HUES6 (cell line): ENCODE data around the gene C10orf88.

Experiments
- H3K27ac ChIP-seq: 2 replicates; pipeline ENCODE4 v1.7.0; 2013; ENCODE audit warnings: low read depth, mild to moderate bottlenecking, low read length, inconsistent platforms
- H3K27me3 ChIP-seq: 2 replicates; pipeline ENCODE4 v1.6.1; 2013; ENCODE audit warnings: low read length; ENCODE audit not compliant: control insufficient read depth, insufficient read depth
- H3K36me3 ChIP-seq: 2 replicates; pipeline ENCODE4 v1.6.1; 2013; ENCODE audit warnings: low read length; ENCODE audit not compliant: control insufficient read depth, insufficient read depth
- H3K4me1 ChIP-seq: 2 replicates; pipeline ENCODE4 v1.6.1; 2013; ENCODE audit warnings: low read length; ENCODE audit not compliant: control insufficient read depth, insufficient read depth
- H3K4me3 ChIP-seq: 2 replicates; pipeline ENCODE4 v1.5.1; 2013; ENCODE audit warnings: low read depth, low read length
- H3K9ac ChIP-seq: one replicate; pipeline ENCODE4 v1.6.1; 2013; ENCODE audit warnings: mild to moderate bottlenecking, low read length
- H3K9me3 ChIP-seq: 2 replicates; pipeline ENCODE4 v1.6.1; 2013; ENCODE audit warnings: low read depth, low read length; ENCODE audit not compliant: control insufficient read depth, insufficient read depth

C10orf88 gene

DNA sequence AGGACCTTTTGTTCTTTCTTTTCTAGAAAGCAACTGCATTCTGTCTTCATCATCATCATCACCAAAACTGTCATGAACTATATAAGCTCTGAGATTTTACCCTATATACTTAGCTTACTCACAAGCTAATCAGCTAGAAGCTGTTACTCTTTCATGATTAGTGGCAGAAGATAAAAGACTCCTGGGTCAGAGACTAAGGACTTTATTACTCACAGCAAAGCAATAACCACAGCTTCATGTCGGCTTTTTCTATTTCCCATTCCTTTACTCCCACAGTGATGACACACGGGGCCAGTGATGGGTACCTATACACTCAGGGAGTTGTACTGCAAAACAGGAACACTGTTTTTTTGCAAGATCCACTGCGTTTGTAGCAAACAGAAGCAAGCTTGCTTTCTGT is 8.4 kb upstream of the C10orf88 start:
- H3K4me1 ChIP-seq, result no peaks in the 10 kb centered on the region
- no peak overlapping the region for H3K27ac ChIP-seq
- H3K4me3 ChIP-seq, result no peak overlapping the region
- no peak overlapping the region for H3K9ac ChIP-seq
- H3K9me3 ChIP-seq, result peaks cover 20% of the 10 kb centered on the region; the same call in 1 of the 2 replicates
- no peaks in the 10 kb centered on the region for H3K36me3 ChIP-seq
- H3K27me3 ChIP-seq, result peaks cover 4% of the 10 kb centered on the region

DNA sequence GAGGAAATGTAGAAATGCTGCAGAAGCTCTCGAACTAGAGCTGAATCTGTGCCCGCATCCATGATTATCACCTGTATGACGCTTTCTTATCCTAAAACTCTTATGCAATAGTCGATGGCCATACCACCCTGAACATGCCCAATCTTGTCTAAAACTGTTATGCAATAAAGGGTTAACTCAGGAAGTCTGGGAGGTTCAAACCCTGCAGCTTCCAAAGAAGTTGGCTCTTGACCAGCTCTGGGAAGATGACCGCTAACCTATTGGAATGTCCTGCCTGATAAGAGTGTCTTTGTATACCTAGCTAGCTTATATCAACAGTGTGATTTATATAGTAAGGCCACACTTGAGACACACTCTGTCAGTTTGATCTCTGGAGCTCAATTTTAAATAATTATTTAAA is 3.4 kb upstream of the C10orf88 start:
- Histone ChIP-seq H3K4me3 (no peak overlapping the region), H3K4me1 (no peaks in the 10 kb centered on the region), H3K36me3 (no peaks in the 10 kb centered on the region), H3K9me3 (peaks cover 7% of the 10 kb centered on the region), H3K9ac (no peak overlapping the region), H3K27ac (no peak overlapping the region), H3K27me3 (peaks cover 29% of the 10 kb centered on the region)

DNA sequence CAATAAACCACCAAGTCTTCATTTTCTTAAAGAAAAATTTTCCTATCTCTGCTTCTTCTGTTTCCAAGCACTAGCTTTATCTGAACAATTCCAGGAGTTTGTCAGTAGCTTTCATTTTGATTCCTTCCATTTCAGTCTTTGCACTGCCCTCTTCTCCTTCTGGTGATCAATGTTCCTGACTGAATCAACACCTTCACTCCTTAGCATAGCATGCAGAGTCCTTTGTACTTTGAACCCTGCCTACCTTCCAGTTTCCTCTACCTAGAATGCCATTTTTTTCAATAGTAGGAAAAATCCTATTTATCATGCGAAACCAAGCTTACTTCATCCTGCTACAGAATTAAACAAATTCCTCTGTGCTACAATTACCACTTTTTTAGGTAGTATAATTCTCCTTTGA is 1.9 kb upstream of the C10orf88 start:
- peaks cover 26% of the 10 kb centered on the region for H3K27me3 ChIP-seq
- H3K9me3 ChIP-seq, result peaks cover 7% of the 10 kb centered on the region
- H3K36me3 ChIP-seq, result no peaks in the 10 kb centered on the region
- no peak overlapping the region for H3K4me3 ChIP-seq
- H3K9ac ChIP-seq, result no peak overlapping the region
- H3K27ac ChIP-seq, result no peak overlapping the region
- H3K4me1 ChIP-seq, result no peaks in the 10 kb centered on the region

DNA sequence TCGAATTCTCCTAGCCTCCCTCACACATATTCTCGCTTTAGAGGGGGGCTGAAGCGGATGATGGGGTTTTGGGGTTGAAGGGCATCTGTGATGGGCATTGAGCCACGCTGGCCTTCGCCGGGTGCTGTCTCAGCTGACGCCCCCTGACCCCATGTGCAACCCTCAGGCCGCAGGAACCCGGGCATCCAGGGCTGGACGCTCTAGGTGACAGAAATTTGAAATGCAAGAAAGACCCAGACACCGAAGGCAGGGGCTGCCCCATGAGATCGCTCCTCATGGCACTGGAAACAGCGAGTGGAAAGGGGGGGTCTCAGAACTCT is 664 bp upstream of the C10orf88 start:
- peak overlapping the region; percentile 80 for H3K4me3 ChIP-seq
- peaks cover 3% of the 10 kb centered on the region; the same call in 1 of the 2 replicates for H3K36me3 ChIP-seq
- no peak overlapping the region for H3K9ac ChIP-seq
- no peaks in the 10 kb centered on the region for H3K4me1 ChIP-seq
- no peak overlapping the region for H3K27ac ChIP-seq
- peaks cover 26% of the 10 kb centered on the region for H3K27me3 ChIP-seq
- H3K9me3 ChIP-seq, result peaks cover 7% of the 10 kb centered on the region

DNA sequence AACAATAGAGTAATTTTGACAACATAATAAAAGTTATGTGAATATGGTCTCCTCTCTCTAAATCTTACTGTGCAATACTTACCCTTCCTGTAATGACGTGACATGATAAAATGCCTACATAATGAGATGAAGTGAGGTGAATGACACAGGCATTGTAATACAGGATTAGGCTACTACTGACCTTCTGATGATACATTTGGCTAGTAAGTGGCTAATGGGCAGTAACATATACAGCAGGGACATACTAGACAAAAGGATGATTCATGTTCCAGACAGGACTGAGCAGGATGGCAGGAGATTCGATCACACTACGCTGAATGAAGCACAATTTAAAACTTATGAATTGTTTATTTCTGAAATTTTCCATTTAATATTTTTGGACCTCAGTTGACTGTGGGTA is 4.7 kb downstream of the C10orf88 start:
- H3K9me3 ChIP-seq, result no peaks in the 10 kb centered on the region
- H3K27me3 ChIP-seq, result peaks cover under 1% of the 10 kb centered on the region
- H3K4me1 ChIP-seq, result no peaks in the 10 kb centered on the region
- no peak overlapping the region for H3K4me3 ChIP-seq
- H3K27ac ChIP-seq, result no peak overlapping the region
- H3K36me3 ChIP-seq, result peaks cover 37% of the 10 kb centered on the region
- H3K9ac ChIP-seq, result no peak overlapping the region

DNA sequence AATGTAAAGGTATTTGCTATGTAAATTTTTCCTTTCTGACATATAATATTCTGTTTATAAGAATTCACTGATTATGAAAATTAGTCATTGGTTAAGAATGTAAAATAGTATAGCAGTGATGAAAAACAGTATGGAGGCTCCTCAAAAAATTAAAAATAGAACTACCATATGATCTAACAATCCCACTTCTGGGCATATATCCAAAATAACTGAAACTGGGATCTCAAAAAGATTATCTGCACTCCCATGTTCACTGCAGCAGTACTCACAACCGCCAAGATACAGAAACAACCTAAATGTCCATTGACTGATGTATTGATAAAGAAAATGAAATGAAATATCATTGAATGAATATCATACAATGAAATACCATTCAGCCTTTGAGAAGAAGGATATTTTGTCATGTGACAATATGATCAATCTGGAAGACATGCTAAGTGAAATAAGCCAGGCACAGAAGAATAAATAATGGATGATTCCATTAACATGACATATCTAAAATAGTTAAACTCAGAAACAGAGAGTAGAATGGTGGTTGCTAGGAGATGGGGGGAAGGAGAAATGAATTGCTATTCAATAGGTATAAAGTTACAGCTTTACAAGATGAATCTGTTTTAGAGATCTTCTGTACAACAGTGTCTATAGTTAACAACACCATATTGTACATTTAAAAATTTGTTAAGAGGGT is 14.0 kb downstream of the C10orf88 start:
- Histone ChIP-seq H3K9me3 (no peaks in the 10 kb centered on the region), H3K4me3 (no peak overlapping the region), H3K27ac (no peak overlapping the region), H3K36me3 (peaks cover 13% of the 10 kb centered on the region), H3K27me3 (no peaks in the 10 kb centered on the region), H3K4me1 (no peaks in the 10 kb centered on the region), H3K9ac (no peak overlapping the region)

DNA sequence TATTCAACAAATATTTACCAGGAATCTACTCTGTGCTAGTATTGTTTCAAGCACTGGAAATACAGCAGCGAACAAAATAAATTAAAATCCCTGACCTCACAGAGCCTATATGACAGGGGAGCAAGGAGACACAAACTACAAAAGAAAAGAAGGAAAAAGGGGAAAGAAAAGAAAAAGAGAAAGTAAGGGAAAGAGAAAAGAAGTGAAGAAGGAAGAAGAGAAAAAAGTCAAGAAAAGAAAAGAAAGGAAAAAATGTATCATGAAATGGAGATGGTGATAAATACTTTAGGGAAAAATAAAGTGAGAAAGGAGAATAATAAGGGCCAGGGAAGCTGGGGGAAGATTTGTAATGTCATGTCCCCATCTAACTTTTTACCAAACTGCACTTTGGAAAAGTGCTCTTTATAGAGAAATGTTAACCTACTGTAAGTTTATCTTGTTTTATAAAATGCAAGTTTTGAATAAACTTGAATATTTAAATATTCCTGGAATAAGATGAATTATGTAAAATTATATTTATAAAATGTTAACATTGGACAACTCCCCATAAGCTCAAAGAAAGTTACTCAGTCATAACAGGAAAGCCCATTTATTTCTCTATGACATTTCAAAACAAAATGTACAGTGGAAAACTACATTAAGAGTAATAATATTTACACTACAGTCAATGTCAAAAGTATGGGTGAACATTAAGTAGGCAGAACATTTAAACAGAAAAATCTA is 14.7 kb downstream of the C10orf88 start:
- Histone ChIP-seq H3K9me3 (no peaks in the 10 kb centered on the region), H3K9ac (no peak overlapping the region), H3K27me3 (no peaks in the 10 kb centered on the region), H3K27ac (no peak overlapping the region), H3K36me3 (peaks cover 13% of the 10 kb centered on the region), H3K4me3 (no peak overlapping the region), H3K4me1 (no peaks in the 10 kb centered on the region)

DNA sequence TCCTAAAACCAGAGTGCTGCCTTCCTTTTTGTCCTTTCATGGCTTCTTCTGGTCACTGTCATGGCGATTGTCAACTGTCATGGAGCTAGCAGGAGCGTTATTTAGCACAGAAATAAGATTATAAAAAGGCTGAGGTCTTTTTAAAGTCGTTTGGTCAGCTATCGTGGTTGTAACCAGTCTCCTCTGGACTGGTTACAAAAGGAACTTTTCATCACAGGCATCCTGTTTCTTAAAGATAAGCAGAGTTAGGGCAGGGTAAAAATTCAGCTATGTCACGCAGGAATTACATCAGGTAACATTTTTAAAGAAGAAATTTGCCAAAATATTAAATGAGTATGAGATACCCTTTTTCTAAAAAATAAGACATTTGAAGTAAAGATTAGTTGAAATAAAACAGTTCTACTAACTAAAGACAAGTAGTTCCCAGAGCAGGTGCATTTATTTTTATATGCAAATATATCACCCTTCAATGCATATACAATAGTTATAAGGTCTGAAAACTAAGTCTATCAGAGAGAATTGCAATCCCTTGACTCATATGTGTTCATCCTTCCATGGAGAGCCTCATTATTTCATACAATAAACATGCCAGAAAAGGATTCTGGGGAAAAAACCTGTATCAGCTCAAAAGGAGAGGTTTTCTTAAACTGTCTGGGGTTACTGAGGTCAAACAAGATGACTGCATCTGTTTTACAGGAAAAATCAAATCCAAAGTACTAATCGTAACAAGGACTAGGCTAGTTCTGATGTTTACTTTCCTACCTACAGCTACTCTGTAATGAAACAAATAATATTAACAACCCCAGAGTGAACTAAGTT is 22.7 kb downstream of the C10orf88 start:
- Histone ChIP-seq H3K27me3 (no peaks in the 10 kb centered on the region), H3K9me3 (no peaks in the 10 kb centered on the region), H3K36me3 (no peaks in the 10 kb centered on the region), H3K9ac (no peak overlapping the region), H3K4me1 (no peaks in the 10 kb centered on the region), H3K27ac (no peak overlapping the region), H3K4me3 (no peak overlapping the region)

DNA sequence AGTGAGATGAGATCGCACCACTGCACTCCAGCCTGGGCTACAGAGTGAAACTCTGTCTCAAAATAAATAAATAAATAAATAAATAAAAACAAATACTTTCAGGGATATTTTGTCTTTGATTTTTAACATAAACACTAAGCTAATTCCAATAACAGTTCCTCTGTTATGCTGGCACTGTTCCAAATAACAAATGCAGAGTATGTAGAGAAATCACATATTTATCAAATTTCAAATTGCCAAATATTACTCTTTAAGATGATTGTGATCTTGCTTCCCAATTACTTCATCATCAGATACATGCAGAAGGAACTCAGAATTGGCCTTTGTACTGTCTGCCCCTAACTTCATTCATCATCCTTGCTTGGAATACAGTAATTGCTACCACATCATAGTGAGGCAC is 23.9 kb downstream of the C10orf88 start:
- Histone ChIP-seq H3K36me3 (no peaks in the 10 kb centered on the region), H3K9ac (no peak overlapping the region), H3K4me3 (no peak overlapping the region), H3K4me1 (no peaks in the 10 kb centered on the region), H3K27ac (no peak overlapping the region), H3K27me3 (no peaks in the 10 kb centered on the region), H3K9me3 (no peaks in the 10 kb centered on the region)

DNA sequence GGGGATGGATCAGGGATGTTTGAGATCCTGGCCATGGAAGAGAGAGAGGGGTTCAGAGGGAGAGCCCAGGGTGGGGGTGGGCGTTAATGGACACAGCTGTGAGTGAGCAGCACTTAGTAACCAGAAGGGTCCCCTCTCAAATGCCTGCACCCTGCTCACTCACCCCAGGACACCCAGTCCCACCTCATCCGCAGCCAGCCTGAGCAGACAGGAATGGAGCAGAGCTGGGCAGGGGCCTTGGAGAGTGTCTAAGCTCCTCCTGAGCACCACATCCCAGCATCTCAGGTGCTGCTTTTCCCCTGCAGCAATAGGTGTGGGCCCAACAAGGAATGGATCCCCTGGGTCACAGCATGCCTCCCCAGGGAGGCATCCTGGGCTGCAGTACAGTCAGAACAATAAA is 38.3 kb downstream of the C10orf88 start:
- no peaks in the 10 kb centered on the region for H3K9me3 ChIP-seq
- no peak overlapping the region for H3K4me3 ChIP-seq
- no peaks in the 10 kb centered on the region; the same call in 1 of the 2 replicates for H3K27me3 ChIP-seq
- no peak overlapping the region for H3K9ac ChIP-seq
- H3K36me3 ChIP-seq, result no peaks in the 10 kb centered on the region
- H3K4me1 ChIP-seq, result no peaks in the 10 kb centered on the region
- no peak overlapping the region for H3K27ac ChIP-seq

DNA sequence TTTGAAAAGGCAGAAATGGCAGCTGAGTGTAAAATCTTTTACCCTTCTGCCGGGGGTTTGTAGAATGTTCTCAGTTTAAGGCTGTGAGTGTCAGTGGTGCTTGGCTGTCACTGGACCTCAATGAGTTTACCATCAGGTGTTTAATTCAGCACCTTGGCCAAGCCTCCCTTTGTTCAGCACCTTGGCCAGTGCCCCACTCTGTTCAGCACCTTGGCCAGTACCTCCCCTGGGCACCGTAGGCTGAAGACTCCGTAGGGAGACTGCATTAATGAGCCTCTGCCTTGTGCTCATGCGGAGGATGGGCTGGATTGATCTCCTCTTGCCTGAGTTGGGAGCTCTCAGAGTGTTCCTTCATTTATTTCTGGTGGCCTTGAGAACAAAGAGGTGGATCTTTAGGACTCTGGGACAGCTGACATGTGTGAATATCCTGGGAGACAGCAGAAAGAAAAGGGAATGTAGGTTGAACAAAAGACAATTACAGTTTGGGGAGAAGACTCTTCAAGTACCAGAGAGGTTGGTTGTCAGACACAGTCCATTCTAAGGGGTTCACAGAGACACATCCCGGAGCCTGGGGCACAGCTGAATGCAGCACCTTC is 42.0 kb downstream of the C10orf88 start:
- H3K9ac ChIP-seq, result no peak overlapping the region
- H3K27me3 ChIP-seq, result peaks cover 11% of the 10 kb centered on the region; the same call in 1 of the 2 replicates
- H3K4me1 ChIP-seq, result no peaks in the 10 kb centered on the region
- no peaks in the 10 kb centered on the region for H3K9me3 ChIP-seq
- H3K36me3 ChIP-seq, result no peaks in the 10 kb centered on the region
- no peak overlapping the region for H3K27ac ChIP-seq
- no peak overlapping the region for H3K4me3 ChIP-seq
